GM23338 (cell line): ENCODE measurements around the gene MON1B. TPM values are rescaled to one million over a fixed set of nuclear protein-coding genes. Genes with fewer than 3 reads are reported as not detected.

Experiments
- ATAC-seq: fragments of 200-7000 bp; cut with Tn5 transposase; 3 replicates; pipeline ENCODE4 v1.9.1; 2020
- DNase-seq: peaks from one replicate; pipeline ENCODE4 v3.0.0-alpha.2; 2015; ENCODE audit warnings: low spot score
- H2AFZ ChIP-seq: fragments of 200-600 bp; sonication (generic); 2 replicates; pipeline ENCODE4 v1.8.0; 2016; ENCODE audit warnings: antibody characterized with exemption, mild to moderate bottlenecking, moderate library complexity
- H3F3A ChIP-seq: fragments of 200-600 bp; sonication (generic); replicated peaks from 2 replicates; pipeline ENCODE4 v1.8.0; 2017; ENCODE audit warnings: antibody characterized with exemption, mixed run types, low read depth
- H3K27ac ChIP-seq: fragments of 200-600 bp; sonication (generic); 2 replicates; pipeline ENCODE4 v1.6.1; 2016; ENCODE audit warnings: low read depth
- H3K27me3 ChIP-seq: fragments of 200-600 bp; sonication (generic); 2 replicates; pipeline ENCODE4 v1.8.0; 2016; ENCODE audit warnings: mild to moderate bottlenecking, mixed run types, moderate library complexity; ENCODE audit not compliant: insufficient read depth
- H3K36me3 ChIP-seq: fragments of 200-600 bp; sonication (generic); 2 replicates; pipeline ENCODE4 v1.8.0; 2016; ENCODE audit warnings: mild to moderate bottlenecking; ENCODE audit not compliant: insufficient read depth
- H3K4me1 ChIP-seq: fragments of 200-600 bp; sonication (generic); 2 replicates; pipeline ENCODE4 v1.8.0; 2016; ENCODE audit warnings: mild to moderate bottlenecking, moderate library complexity; ENCODE audit not compliant: insufficient read depth
- H3K4me2 ChIP-seq: fragments of 200-600 bp; sonication (generic); 2 replicates; pipeline ENCODE4 v1.7.1; 2017; ENCODE audit warnings: mixed run types
- H3K4me3 ChIP-seq: fragments of 200-600 bp; sonication (generic); 2 replicates; pipeline ENCODE4 v1.6.1; 2016; ENCODE audit warnings: mixed run types
- H3K79me2 ChIP-seq: fragments of 200-600 bp; sonication (generic); replicated peaks from 2 replicates; pipeline ENCODE4 v1.8.0; 2017; ENCODE audit warnings: mild to moderate bottlenecking; ENCODE audit not compliant: insufficient read depth
- H3K9me2 ChIP-seq: fragments of 200-600 bp; sonication (generic); 2 replicates; pipeline ENCODE4 v1.8.0; 2017; ENCODE audit not compliant: insufficient read depth
- H4K20me1 ChIP-seq: fragments of 200-600 bp; sonication (generic); replicated peaks from 2 replicates; pipeline ENCODE4 v1.8.0; 2017; ENCODE audit warnings: mild to moderate bottlenecking; ENCODE audit not compliant: insufficient read depth
- H3K27ac Mint-ChIP-seq: 2 replicates; pipeline ENCODE4 v1.8.0; 2020; ENCODE audit warnings: inconsistent platforms, mild to moderate bottlenecking, moderate library complexity, mixed read lengths
- H3K27me3 Mint-ChIP-seq: 3 replicates; pipeline ENCODE4 v1.8.0; 2022; ENCODE audit warnings: low read depth, mild to moderate bottlenecking, moderate library complexity, mixed read lengths, inconsistent platforms; ENCODE audit not compliant: insufficient read depth, poor library complexity
- H3K36me3 Mint-ChIP-seq: 3 replicates; pipeline ENCODE4 v1.8.0; 2021; ENCODE audit warnings: low read depth, mild to moderate bottlenecking, inconsistent platforms, moderate library complexity, mixed read lengths
- H3K4me1 Mint-ChIP-seq: 3 replicates; pipeline ENCODE4 v1.8.0; 2020; ENCODE audit warnings: mild to moderate bottlenecking, inconsistent platforms, mixed read lengths
- H3K4me3 Mint-ChIP-seq: 3 replicates; pipeline ENCODE4 v1.8.0; 2021; ENCODE audit warnings: moderate library complexity, mild to moderate bottlenecking, inconsistent platforms, mixed read lengths
- H3K9me3 Mint-ChIP-seq: 3 replicates; pipeline ENCODE4 v1.8.0; 2020; ENCODE audit warnings: moderate library complexity, mild to moderate bottlenecking, inconsistent platforms, mixed read lengths
- CREB1 ChIP-seq: fragments of 250-450 bp; sonication (Bioruptor Pico); IDR thresholded peaks from 2 replicates; pipeline ENCODE4 v1.5.0; 2020; ENCODE audit warnings: low read depth, mild to moderate bottlenecking, moderate library complexity
- CTCF ChIP-seq, 2 experiments: fragments of 200-600 bp in 1 of 2; sonication (generic) in 1 of 2; conservative IDR thresholded peaks; 2 replicates each; pipeline versions ENCODE4 v1.5.1 to v1.6.1; 2016 to 2017; ENCODE audit warnings: antibody characterized with exemption in 2 of 2, low read depth in 2 of 2, mild to moderate bottlenecking in 2 of 2, moderate library complexity in 1 of 2
- REST ChIP-seq: IDR thresholded peaks from one replicate; pipeline ENCODE4 v1.6.1; 2018; ENCODE audit warnings: antibody characterized with exemption; ENCODE audit not compliant: unreplicated experiment
- ZNF462 ChIP-seq: fragments of 250-450 bp; sonication (Bioruptor Pico); IDR thresholded peaks from 2 replicates; pipeline ENCODE4 v1.5.0; 2020; ENCODE audit warnings: mild to moderate bottlenecking, moderate library complexity
- polyA plus RNA-seq: library from polyadenylated mRNA; unstranded; fragments of >200 nt; fragmentation: Nextera tagmentation; extraction: Ambion mirVana; gene quantifications from 2 replicates; pipeline ENCODE4 v1.2.1, GENCODE V29; 2016
- total RNA-seq: library from RNA; depleted of rRNA; stranded (reverse); fragments of >200 nt; shearing (Covaris generic); gene quantifications from 2 replicates; pipeline ENCODE4 v1.2.3, GENCODE V29; 2014

MON1B gene
- total and polyA plus RNA-seq, 2 experiments from 2014 or later: 9.7 to 30.2 TPM

- no peak for TF ChIP-seq ZNF462 (CRISPR knock-in tag)
Measured at GRCh38 chr16:77206533-77206932, 15.5 kb downstream of the MON1B start (continued).

- Mint-ChIP-seq H3K27ac (peak overlapping the region; percentile 87; the same call in 1 of the 2 replicates), H3K4me3 (no peak overlapping the region), H3K27me3 (peaks cover 19% of the 10 kb centered on the region), H3K36me3 (no peaks in the 10 kb centered on the region), H3K4me1 (peaks cover 36% of the 10 kb centered on the region), H3K9me3 (no peaks in the 10 kb centered on the region)
- H3K27ac ChIP-seq: no peak overlapping the region
- H3K27me3 ChIP-seq: no peaks in the 10 kb centered on the region
- no peak overlapping the region for H3K4me2 ChIP-seq
- H3K36me3 ChIP-seq: no peaks in the 10 kb centered on the region
- H3K9me2 ChIP-seq: no peaks in the 10 kb centered on the region; the same call in 1 of the 2 replicates
- TF ChIP-seq CTCF (conservative IDR thresholded peaks at IDR 0.05; ENCODE audit: low read depth in 2 of 2): no peak
- no peak for TF ChIP-seq CREB1 (CRISPR knock-in tag)
- TF ChIP-seq REST: peak; percentile 63
- peaks cover 23% of the 10 kb centered on the region for H3K4me1 ChIP-seq
- H3K4me3 ChIP-seq: no peak overlapping the region
- H3K79me2 ChIP-seq: no peaks in the 10 kb centered on the region
- H2AFZ ChIP-seq: no peak overlapping the region
- H4K20me1 ChIP-seq: no peaks in the 10 kb centered on the region; the same call in 1 of the 2 replicates
- H3F3A ChIP-seq: no peaks in the 10 kb centered on the region
- DNase-seq (no peak), ATAC-seq (no peak)
Measured at GRCh38 chr16:77207030-77207429, 16.0 kb downstream of the MON1B start.
